KOPT-K1 (cell line): Measurements from ENCODE around the gene IDH3A.
A peak's percentile ranks its signal among the peaks of the same experiment; 100 is the strongest.

ENCODE experiments used
- H3K27ac ChIP-seq: fragments of 200-600 bp; sonication (generic); 2 replicates; pipeline ENCODE4 v1.5.1; 2016; ENCODE audit warnings: antibody characterized with exemption, mild to moderate bottlenecking, low read depth, low read length; ENCODE audit not compliant: poor library complexity, severe bottlenecking
- H3K36me3 ChIP-seq: fragments of 200-600 bp; sonication (generic); 2 replicates; pipeline ENCODE4 v1.5.1; 2017; ENCODE audit warnings: antibody characterized with exemption, mild to moderate bottlenecking, low read length, moderate library complexity; ENCODE audit not compliant: insufficient read depth
- H3K9me3 ChIP-seq: fragments of 200-600 bp; sonication (generic); 2 replicates; pipeline ENCODE4 v1.5.1; 2017; ENCODE audit warnings: antibody characterized with exemption, low read length, mild to moderate bottlenecking; ENCODE audit not compliant: insufficient read depth, poor library complexity, severe bottlenecking

IDH3A gene

DNA sequence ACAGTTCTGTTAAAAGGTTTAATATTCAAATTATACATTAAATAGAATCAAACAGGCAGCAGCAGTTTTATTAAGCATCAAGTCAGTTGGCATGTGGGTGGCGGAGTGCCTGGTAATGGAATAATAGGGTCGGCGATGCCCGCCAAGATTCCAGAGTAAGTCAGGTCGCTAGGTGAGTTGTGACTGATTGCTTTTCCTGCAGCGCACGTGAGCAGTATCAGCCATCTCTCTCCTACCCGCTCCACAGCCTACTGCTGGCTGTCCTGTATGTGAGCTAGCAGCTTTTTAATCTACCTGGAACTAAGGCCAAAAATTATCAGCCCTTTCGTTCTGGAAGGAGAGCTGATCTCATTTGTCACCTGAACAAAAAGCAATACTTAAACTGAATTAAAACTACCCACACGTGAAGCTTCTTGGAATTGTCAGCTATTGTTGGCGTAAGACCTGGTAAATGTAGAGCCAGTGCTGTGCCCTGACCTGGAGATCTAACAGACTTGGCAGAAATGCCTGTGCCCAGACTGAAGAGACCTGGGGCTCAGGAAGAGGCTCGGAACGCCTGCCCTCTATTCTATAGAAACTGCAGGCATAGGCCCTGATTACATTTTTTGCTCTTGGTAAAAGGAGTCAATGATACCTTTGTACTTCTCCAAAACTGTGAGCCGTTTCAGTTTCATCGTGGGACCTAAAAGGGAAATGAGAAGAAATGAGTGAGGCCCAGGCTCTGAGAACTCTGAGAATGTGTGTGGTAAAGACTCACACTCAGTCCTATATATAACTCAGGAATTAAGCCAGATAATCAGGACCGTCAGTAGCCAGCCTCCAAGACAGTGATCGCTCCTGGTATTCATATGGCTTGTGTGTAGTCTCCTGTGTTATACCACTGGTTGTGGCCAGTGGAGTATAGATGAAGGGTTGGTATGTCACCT lies 21.9 kb downstream of the IDH3A start:
- Histone ChIP-seq H3K9me3 (peaks cover 4% of the 10 kb centered on the region), H3K27ac (no peak overlapping the region), H3K36me3 (peaks cover 54% of the 10 kb centered on the region)

- Histone ChIP-seq H3K9me3 (peaks cover 4% of the 10 kb centered on the region), H3K36me3 (peaks cover 46% of the 10 kb centered on the region), H3K27ac (no peak overlapping the region)
These were observed 22.8 kb downstream of the IDH3A start for GRCh38 chr15:78171864-78172472.

DNA sequence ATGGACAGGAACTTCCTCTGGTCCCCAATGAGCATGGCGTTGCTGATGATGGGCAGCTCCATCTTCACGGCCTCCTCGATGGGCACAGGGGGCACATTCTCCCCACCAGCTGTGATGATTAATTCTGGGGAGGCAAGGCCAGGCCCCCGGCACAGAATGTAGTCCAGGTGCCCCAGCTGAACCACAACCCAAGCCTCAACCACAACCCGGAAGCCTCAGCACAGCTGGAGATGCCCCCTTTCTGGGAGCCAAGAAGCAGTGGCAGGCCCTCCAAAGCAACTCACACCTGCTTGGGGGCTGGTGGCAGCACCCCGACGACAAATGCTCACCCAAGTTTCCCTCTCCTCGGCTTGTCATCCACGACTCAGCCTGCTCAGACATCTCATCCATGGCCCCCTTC lies 25.2 kb downstream of the IDH3A start:
- Histone ChIP-seq H3K9me3 (peaks cover 4% of the 10 kb centered on the region), H3K27ac (peak overlapping the region; percentile 3), H3K36me3 (peaks cover 35% of the 10 kb centered on the region)

DNA sequence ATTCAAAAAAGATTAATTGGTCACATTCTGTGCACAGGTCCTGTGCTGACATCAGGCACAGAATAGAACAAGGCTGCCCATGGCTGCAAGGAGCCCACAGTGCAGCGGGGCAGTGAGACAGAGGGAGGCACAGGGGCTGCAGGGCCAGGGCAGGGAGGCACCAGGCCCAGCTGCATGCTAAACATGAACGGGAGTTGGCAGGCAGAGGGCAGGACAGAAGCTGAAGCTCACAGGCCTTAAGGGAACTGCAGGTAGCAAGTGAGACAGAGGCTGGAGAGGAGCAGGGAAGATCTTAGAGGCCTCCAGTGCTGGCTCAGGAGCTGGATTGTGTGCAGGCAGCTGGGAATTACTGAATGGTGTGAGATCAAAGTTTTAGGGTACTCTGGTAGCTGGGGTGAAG lies 26.2 kb downstream of the IDH3A start:
- peaks cover 4% of the 10 kb centered on the region for H3K9me3 ChIP-seq
- H3K36me3 ChIP-seq, result peaks cover 26% of the 10 kb centered on the region
- no peak overlapping the region for H3K27ac ChIP-seq

DNA sequence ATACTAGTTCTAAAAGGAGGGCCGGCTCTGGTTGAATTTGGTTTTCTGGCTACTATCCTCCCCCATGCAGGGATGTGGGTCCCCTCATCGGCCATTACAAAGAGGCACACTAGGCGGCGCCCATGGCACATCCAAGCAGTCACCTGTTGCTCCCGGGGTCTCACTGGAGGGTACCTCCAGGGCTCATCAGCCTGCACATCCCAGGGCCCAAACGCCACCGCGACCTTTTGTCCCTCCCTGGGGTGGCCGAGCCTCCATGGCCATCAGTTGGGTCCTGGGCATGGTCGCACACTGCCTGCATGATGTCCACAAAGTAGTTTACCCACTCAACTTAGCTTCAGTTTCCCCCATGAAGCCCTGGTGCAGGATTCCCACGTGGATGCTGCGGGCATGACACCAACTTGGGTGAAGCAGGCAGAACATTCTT lies 28.3 kb downstream of the IDH3A start:
- no peak overlapping the region for H3K27ac ChIP-seq
- H3K9me3 ChIP-seq, result no peaks in the 10 kb centered on the region
- peaks cover 5% of the 10 kb centered on the region for H3K36me3 ChIP-seq

- Histone ChIP-seq H3K36me3 (no peaks in the 10 kb centered on the region), H3K9me3 (no peaks in the 10 kb centered on the region), H3K27ac (no peak overlapping the region)
These were observed 28.9 kb downstream of the IDH3A start for GRCh38 chr15:78178064-78178463.

GRCh38 chr15:78179286-78179840 lies 30.2 kb downstream of the IDH3A start:
- H3K36me3 ChIP-seq, result no peaks in the 10 kb centered on the region
- no peaks in the 10 kb centered on the region for H3K9me3 ChIP-seq
- no peak overlapping the region for H3K27ac ChIP-seq

DNA sequence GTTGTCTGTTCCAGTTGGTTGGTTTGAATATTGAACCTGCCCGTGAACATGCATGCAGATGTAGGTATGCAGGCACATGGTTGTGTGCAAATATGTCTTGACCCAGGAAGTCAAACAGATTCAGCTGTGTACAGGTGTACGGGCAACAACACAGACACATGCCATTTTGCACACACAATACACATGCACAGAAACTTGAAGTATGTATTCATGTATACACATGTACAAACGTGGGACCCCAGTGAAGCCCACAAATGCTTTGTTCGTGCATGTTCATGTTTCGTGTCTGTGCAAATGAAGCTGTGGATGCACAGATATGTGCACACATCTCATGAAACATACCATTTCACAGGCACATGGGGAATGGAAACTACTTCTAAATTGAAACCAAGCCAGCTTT lies 30.7 kb downstream of the IDH3A start:
- Histone ChIP-seq H3K36me3 (no peaks in the 10 kb centered on the region), H3K9me3 (no peaks in the 10 kb centered on the region)

DNA sequence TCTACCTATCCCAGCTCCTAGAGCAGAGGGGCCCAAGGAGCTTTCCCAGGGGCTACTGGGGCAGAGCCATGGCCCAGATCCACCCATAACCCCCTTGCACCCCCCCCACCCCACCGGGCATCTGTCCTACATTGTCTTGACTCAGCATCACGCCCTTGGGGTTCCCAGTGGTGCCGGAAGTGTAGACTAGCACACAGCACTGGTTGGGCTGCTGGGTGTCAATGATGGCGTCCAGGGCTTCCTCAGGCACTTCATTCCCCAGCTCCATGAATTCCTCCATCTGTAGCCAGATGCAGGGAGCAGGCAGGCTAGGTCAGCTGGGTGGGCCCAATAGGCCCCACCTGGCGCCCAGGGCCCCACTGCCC lies 33.2 kb downstream of the IDH3A start:
- no peak overlapping the region for H3K27ac ChIP-seq
- no peaks in the 10 kb centered on the region for H3K36me3 ChIP-seq
- no peaks in the 10 kb centered on the region for H3K9me3 ChIP-seq

More for the DNA sequence above, 30.7 kb downstream of the IDH3A start:
- no peak overlapping the region for H3K27ac ChIP-seq

DNA sequence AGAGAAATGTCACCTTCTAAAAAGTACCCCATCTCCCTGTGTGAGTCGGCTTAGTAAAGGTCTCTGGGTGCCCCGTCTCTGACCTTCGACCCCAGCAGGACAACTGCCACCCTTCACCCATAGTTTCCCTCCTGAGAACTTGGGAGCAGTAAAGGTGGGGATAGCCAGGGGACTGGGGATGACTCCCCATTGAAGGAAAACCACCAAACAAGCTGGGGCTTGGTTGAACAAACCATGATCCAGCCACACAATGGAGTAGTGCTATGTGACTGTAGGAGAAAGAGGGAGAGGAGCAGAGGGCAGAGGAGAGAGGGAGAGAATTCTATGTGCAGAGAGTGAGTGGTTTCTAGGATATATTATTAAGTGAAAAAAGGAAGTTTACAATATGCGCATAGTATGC lies 33.7 kb downstream of the IDH3A start:
- H3K27ac ChIP-seq, result no peak overlapping the region
- no peaks in the 10 kb centered on the region for H3K36me3 ChIP-seq

DNA sequence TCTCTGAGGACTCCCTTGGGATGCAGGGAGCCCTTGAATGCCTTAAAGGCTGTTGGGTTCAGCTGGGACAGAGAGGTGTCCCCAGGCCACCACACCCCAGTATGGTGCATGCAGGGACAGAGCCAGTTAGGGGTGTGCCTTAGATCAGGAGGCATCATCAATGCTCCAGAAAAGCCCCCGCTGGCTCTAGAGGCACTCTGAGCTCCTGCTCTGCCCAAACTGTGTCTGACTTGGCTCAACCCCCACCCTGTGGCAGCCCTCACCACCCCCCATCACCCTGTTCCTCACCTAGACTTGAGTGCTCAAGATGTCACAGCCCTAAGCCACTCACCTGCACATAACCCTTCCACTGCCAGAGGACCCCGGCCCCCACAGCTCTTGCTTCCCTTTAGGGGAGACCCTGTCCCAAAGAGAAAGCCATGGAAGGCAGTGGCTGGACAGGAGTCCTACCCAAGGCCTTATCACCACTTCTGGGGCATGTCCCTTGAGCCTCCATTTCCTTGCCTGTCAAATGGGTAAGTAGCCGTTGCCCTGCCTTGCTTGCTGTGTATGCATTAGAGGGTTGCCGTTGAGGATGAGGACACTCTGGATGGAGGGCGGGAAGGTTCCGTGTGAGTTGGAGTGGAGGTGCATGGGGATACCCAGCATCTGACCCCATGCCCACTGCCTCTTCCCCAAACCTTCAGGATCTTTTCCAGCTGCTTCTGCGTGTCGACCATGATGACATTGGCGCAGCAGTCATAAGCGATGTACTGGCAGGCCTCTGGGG lies 43.8 kb downstream of the IDH3A start:
- no peaks in the 10 kb centered on the region for H3K9me3 ChIP-seq
- H3K27ac ChIP-seq, result no peak overlapping the region
- no peaks in the 10 kb centered on the region for H3K36me3 ChIP-seq

More for the DNA sequence above, 33.7 kb downstream of the IDH3A start:
- H3K9me3 ChIP-seq, result no peaks in the 10 kb centered on the region

DNA sequence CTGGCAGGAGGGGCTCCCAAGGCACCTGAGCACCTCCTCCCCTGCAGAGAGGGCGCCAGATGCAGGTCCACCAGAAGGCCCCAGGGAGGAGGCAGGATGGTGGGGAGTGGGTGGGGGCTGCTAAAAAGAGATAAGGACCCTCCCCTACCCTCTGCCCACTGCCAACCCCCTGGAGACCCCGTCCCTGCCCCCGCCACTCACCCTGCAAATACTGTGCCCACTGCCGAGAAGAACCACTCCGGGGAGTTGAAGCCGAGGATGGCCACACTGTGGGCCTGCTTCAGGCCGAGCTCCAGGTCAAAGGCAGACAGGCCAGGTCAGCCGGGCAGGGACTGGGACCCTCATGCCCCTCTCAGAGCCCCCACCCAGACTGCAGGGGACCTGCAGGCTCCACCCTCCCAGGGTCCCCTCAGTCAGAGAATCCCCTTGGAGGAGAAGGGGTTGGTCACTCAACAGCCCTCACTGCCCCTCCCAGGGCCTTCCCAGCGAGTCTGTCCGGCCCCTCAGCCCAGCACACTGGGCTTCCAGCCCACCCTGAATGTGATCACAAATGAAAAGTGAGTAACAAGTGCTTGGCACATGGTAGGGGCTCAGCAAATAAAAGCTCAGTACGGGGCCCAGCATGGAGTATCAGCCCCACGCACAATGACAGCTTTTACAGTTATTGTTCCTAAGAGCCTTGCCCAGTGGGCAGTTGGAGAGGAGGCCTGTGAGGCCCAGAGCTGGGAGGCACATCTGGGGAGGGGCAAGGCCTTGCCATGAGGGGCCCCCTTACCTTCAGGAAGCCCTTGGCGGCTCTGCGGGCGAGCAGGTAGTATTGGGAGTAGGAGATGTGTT lies 44.8 kb downstream of the IDH3A start:
- H3K27ac ChIP-seq, result no peak overlapping the region
- H3K36me3 ChIP-seq, result no peaks in the 10 kb centered on the region
- no peaks in the 10 kb centered on the region for H3K9me3 ChIP-seq

DNA sequence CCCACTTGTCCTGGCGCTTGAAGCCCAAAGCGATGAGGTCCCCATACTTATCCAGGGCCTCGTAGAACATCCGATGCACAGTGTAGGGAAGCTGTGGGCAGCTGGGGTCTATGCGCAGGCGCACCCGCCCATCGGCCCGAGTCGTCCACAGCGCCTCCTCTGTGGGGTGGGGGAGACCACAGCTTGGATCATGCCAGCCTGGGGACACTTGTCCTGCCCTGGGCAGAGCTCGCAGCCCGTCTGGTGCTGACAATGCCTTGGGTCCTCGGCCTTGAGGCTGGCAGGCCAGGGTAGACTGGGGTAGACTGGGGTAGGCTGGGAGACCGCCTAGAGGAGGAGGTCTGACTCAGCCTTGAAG lies 45.4 kb downstream of the IDH3A start:
- no peaks in the 10 kb centered on the region for H3K9me3 ChIP-seq
- H3K27ac ChIP-seq, result no peak overlapping the region
- H3K36me3 ChIP-seq, result no peaks in the 10 kb centered on the region

DNA sequence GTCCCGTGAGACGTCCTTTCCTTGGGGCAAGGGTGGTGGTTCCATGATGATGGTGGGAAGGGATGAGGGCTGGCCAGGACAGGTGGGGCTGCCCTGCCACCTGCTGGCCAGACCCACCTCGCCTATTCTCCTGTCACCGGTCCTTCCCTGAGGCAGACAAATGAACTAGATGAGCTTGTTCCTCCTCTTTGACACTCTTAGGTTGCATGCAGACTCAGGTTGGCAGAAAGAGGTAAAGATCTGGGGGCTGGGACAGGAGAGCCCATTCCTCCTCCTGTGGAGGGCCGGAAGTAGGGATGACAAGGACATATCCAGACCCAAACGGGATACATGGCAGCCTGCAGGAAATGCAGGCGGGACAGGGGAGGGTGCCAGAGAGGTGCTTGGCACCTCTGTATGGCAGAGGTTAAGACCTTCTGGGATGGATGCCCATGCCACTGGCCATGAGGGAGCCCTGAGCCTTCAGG lies 46.6 kb downstream of the IDH3A start:
- no peak overlapping the region for H3K27ac ChIP-seq
- H3K36me3 ChIP-seq, result no peaks in the 10 kb centered on the region
- H3K9me3 ChIP-seq, result no peaks in the 10 kb centered on the region
